ENCODE measurements around the gene URI1.
"Not testable (repeated sequence)": the region's sequence is repeated elsewhere in the genome, so short reads cannot be mapped to it uniquely, and the experiment has no call there.

Gene URI1

GRCh38 chr19:30029721-30030510 is 87.9 kb downstream of the URI1 start:
- H3K27me3 Mint-ChIP-seq, result no peaks in the 10 kb centered on the region
- no peak for DNase-seq (ENCODE audit: low spot score in 2 of 2)
- peaks cover 5% of the 10 kb centered on the region for H3K4me1 Mint-ChIP-seq
- H3K4me3 Mint-ChIP-seq, result no peak overlapping the region
- peaks cover 44% of the 10 kb centered on the region for H3K36me3 Mint-ChIP-seq
- H3K9me3 Mint-ChIP-seq, result peaks cover 16% of the 10 kb centered on the region
- no peak overlapping the region for H3K27ac Mint-ChIP-seq
- no peak for ATAC-seq (ENCODE audit: low read depth)

- H3K27ac Mint-ChIP-seq, result no peak overlapping the region
- no peak overlapping the region for H3K4me3 Mint-ChIP-seq
- H3K27me3 Mint-ChIP-seq, result no peaks in the 10 kb centered on the region
- peaks cover 5% of the 10 kb centered on the region for H3K4me1 Mint-ChIP-seq
- H3K9me3 Mint-ChIP-seq, result peaks cover 18% of the 10 kb centered on the region
- DNase-seq (ENCODE audit: low spot score in 2 of 2), result no peak
- peaks cover 62% of the 10 kb centered on the region for H3K36me3 Mint-ChIP-seq
- no peak for ATAC-seq (ENCODE audit: low read depth)
Observed at GRCh38 chr19:30034321-30034720, 92.3 kb downstream of the URI1 start.

GRCh38 chr19:30036154-30037129 is 94.4 kb downstream of the URI1 start:
- Mint-ChIP-seq H3K4me1 (peaks cover 3% of the 10 kb centered on the region), H3K4me3 (no peak overlapping the region), H3K9me3 (peaks cover 24% of the 10 kb centered on the region), H3K36me3 (peaks cover 54% of the 10 kb centered on the region), H3K27ac (no peak overlapping the region), H3K27me3 (no peaks in the 10 kb centered on the region)
- DNase-seq (ENCODE audit: low spot score in 2 of 2), result no peak
- ATAC-seq (ENCODE audit: low read depth), result no peak

GRCh38 chr19:30037835-30038234 is 95.8 kb downstream of the URI1 start:
- Mint-ChIP-seq H3K27me3 (no peaks in the 10 kb centered on the region), H3K4me3 (no peak overlapping the region), H3K27ac (no peak overlapping the region), H3K36me3 (peaks cover 48% of the 10 kb centered on the region), H3K4me1 (no peaks in the 10 kb centered on the region), H3K9me3 (peaks cover 25% of the 10 kb centered on the region)
- no peak for DNase-seq (ENCODE audit: low spot score in 2 of 2)
- no peak for ATAC-seq (ENCODE audit: low read depth)

GRCh38 chr19:30041931-30042330 is 99.9 kb downstream of the URI1 start:
- H3K27me3 Mint-ChIP-seq; H3K27ac Mint-ChIP-seq; DNase-seq (ENCODE audit: low spot score in 2 of 2); ATAC-seq (ENCODE audit: low read depth); H3K4me3 Mint-ChIP-seq; H3K4me1 Mint-ChIP-seq: not testable (repeated sequence)
- peaks cover 11% of the 10 kb centered on the region for H3K9me3 Mint-ChIP-seq
- peaks cover 21% of the 10 kb centered on the region for H3K36me3 Mint-ChIP-seq

GRCh38 chr19:30043008-30043407 is 101.0 kb downstream of the URI1 start:
- not testable (repeated sequence) for H3K27ac Mint-ChIP-seq; ATAC-seq (ENCODE audit: low read depth)
- peaks cover 13% of the 10 kb centered on the region for H3K36me3 Mint-ChIP-seq

GRCh38 chr19:30044273-30045248 is 102.5 kb downstream of the URI1 start:
- Mint-ChIP-seq H3K9me3 (peaks cover 7% of the 10 kb centered on the region), H3K4me3 (no peak overlapping the region), H3K27me3 (no peaks in the 10 kb centered on the region), H3K27ac (no peak overlapping the region), H3K4me1 (peaks cover 5% of the 10 kb centered on the region), H3K36me3 (peaks cover 6% of the 10 kb centered on the region)
- ATAC-seq (ENCODE audit: low read depth), result no peak
- no peak for DNase-seq (ENCODE audit: low spot score in 2 of 2)

More at GRCh38 chr19:30043008-30043407, 101.0 kb downstream of the URI1 start:
- not testable (repeated sequence) for DNase-seq (ENCODE audit: low spot score in 2 of 2); H3K4me3 Mint-ChIP-seq; H3K27me3 Mint-ChIP-seq; H3K4me1 Mint-ChIP-seq; H3K9me3 Mint-ChIP-seq

GRCh38 chr19:30046522-30046921 is 104.5 kb downstream of the URI1 start:
- Mint-ChIP-seq H3K36me3 (peaks cover under 1% of the 10 kb centered on the region), H3K27me3 (no peaks in the 10 kb centered on the region), H3K9me3 (peaks cover under 1% of the 10 kb centered on the region), H3K4me1 (peaks cover 5% of the 10 kb centered on the region), H3K27ac (peak overlapping the region; percentile 24), H3K4me3 (no peak overlapping the region)
- ATAC-seq (ENCODE audit: low read depth) (peak; percentile 90), DNase-seq (ENCODE audit: low spot score in 2 of 2) (peak in 1 of 2 donors; percentile 6)

GRCh38 chr19:30047432-30047831 is 105.4 kb downstream of the URI1 start:
- Mint-ChIP-seq H3K27me3 (no peaks in the 10 kb centered on the region), H3K27ac (no peak overlapping the region), H3K36me3 (no peaks in the 10 kb centered on the region), H3K9me3 (no peaks in the 10 kb centered on the region), H3K4me3 (no peak overlapping the region), H3K4me1 (peaks cover 5% of the 10 kb centered on the region)
- no peak for DNase-seq (ENCODE audit: low spot score in 2 of 2)
- ATAC-seq (ENCODE audit: low read depth), result no peak

GRCh38 chr19:30049226-30049625 is 107.2 kb downstream of the URI1 start:
- no peaks in the 10 kb centered on the region for H3K36me3 Mint-ChIP-seq
- ATAC-seq (ENCODE audit: low read depth) (no peak), DNase-seq (ENCODE audit: low spot score in 2 of 2) (no peak)
- H3K4me1 Mint-ChIP-seq, result peaks cover 5% of the 10 kb centered on the region
- no peak overlapping the region for H3K4me3 Mint-ChIP-seq
- no peaks in the 10 kb centered on the region for H3K9me3 Mint-ChIP-seq
- no peaks in the 10 kb centered on the region for H3K27me3 Mint-ChIP-seq
- H3K27ac Mint-ChIP-seq, result no peak overlapping the region

- ATAC-seq (ENCODE audit: low read depth) (no peak), DNase-seq (ENCODE audit: low spot score in 2 of 2) (no peak)
- Mint-ChIP-seq H3K27ac (no peak overlapping the region), H3K4me3 (no peak overlapping the region), H3K36me3 (no peaks in the 10 kb centered on the region), H3K9me3 (no peaks in the 10 kb centered on the region), H3K27me3 (no peaks in the 10 kb centered on the region), H3K4me1 (peaks cover 5% of the 10 kb centered on the region)
Observed at GRCh38 chr19:30049846-30050667, 108.0 kb downstream of the URI1 start.

GRCh38 chr19:30052122-30053075 is 110.4 kb downstream of the URI1 start:
- H3K4me3 Mint-ChIP-seq, result no peak overlapping the region
- no peaks in the 10 kb centered on the region for H3K36me3 Mint-ChIP-seq
- ATAC-seq (ENCODE audit: low read depth), result no peak
- no peak for DNase-seq (ENCODE audit: low spot score in 2 of 2)
- no peaks in the 10 kb centered on the region for H3K4me1 Mint-ChIP-seq
- no peak overlapping the region for H3K27ac Mint-ChIP-seq
- H3K9me3 Mint-ChIP-seq, result no peaks in the 10 kb centered on the region
- H3K27me3 Mint-ChIP-seq, result no peaks in the 10 kb centered on the region
